NCI-H2081 treated with DMSO at 0.1 percent for 48 hours (cell line): ENCODE results near the gene RHOT1.
"Not testable (repeated sequence)": the region's sequence is repeated elsewhere in the genome, so short reads cannot be mapped to it uniquely, and the experiment has no call there.

ENCODE experiments used
- DNase-seq: peaks from one replicate; lab custom pipeline; 2025; lab: John Stamatoyannopoulos, UW

Gene RHOT1

GRCh38 chr17:32159586-32160438 lies 17.5 kb downstream of the RHOT1 start:
- DNase-seq, result no peak

- no peak for DNase-seq
These were observed 18.2 kb downstream of the RHOT1 start for GRCh38 chr17:32160526-32160925.

- DNase-seq, result no peak
These were observed 18.7 kb downstream of the RHOT1 start for GRCh38 chr17:32161029-32161428.

- DNase-seq, result no peak
These were observed 19.4 kb downstream of the RHOT1 start for GRCh38 chr17:32161506-32162365.

- no peak for DNase-seq
These were observed 32.6 kb downstream of the RHOT1 start for GRCh38 chr17:32174889-32175288.

- not testable (repeated sequence) for DNase-seq
These were observed 36.4 kb downstream of the RHOT1 start for GRCh38 chr17:32178679-32179078.

- not testable (repeated sequence) for DNase-seq
These were observed 36.8 kb downstream of the RHOT1 start for GRCh38 chr17:32179103-32179502.

GRCh38 chr17:32179526-32179925 lies 37.2 kb downstream of the RHOT1 start:
- DNase-seq, result not testable (repeated sequence)

- not testable (repeated sequence) for DNase-seq
These were observed 38.0 kb downstream of the RHOT1 start for GRCh38 chr17:32180262-32180661.

GRCh38 chr17:32185875-32186274 lies 43.6 kb downstream of the RHOT1 start:
- no peak for DNase-seq

- no peak for DNase-seq
These were observed 45.0 kb downstream of the RHOT1 start for GRCh38 chr17:32187271-32187670.

GRCh38 chr17:32189343-32189742 lies 47.0 kb downstream of the RHOT1 start:
- DNase-seq, result no peak

GRCh38 chr17:32191306-32191705 lies 49.0 kb downstream of the RHOT1 start:
- DNase-seq, result no peak

- no peak for DNase-seq
These were observed 50.1 kb downstream of the RHOT1 start for GRCh38 chr17:32192379-32192778.

- no peak for DNase-seq
These were observed 55.7 kb downstream of the RHOT1 start for GRCh38 chr17:32197987-32198386.

- no peak for DNase-seq
These were observed 64.6 kb downstream of the RHOT1 start for GRCh38 chr17:32206861-32207260.

- no peak for DNase-seq
These were observed 66.1 kb downstream of the RHOT1 start for GRCh38 chr17:32208436-32208835.

GRCh38 chr17:32209608-32210007 lies 67.3 kb downstream of the RHOT1 start:
- DNase-seq, result no peak

GRCh38 chr17:32211671-32212070 lies 69.4 kb downstream of the RHOT1 start:
- DNase-seq, result no peak

- no peak for DNase-seq
These were observed 73.4 kb downstream of the RHOT1 start for GRCh38 chr17:32215696-32216095.

- no peak for DNase-seq
These were observed 80.3 kb downstream of the RHOT1 start for GRCh38 chr17:32222621-32223020.

- no peak for DNase-seq
These were observed 81.4 kb downstream of the RHOT1 start for GRCh38 chr17:32223703-32224102.

- DNase-seq, result no peak
These were observed 84.6 kb downstream of the RHOT1 start for GRCh38 chr17:32226886-32227285.
